ENCODE data around the gene ETF1.

Gene ETF1

DNA sequence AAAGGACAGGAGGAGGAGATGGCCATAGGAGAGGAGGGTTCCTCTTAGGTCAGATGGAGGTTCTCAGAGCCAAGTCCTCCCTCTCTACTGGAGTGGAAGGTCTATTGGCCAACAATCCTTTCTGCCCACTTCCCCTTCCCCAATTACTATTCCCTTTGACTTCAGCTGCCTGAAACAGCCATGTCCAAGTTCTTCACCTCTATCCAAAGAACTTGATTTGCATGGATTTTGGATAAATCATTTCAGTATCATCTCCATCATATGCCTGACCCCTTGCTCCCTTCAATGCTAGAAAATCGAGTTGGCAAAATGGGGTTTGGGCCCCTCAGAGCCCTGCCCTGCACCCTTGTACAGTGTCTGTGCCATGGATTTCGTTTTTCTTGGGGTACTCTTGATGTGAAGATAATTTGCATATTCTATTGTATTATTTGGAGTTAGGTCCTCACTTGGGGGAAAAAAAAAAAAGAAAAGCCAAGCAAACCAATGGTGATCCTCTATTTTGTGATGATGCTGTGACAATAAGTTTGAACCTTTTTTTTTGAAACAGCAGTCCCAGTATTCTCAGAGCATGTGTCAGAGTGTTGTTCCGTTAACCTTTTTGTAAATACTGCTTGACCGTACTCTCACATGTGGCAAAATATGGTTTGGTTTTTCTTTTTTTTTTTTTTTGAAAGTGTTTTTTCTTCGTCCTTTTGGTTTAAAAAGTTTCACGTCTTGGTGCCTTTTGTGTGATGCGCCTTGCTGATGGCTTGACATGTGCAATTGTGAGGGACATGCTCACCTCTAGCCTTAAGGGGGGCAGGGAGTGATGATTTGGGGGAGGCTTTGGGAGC is 74.7 kb downstream of the ETF1 start:
- no peaks in the 10 kb centered on the region for H3K79me2 ChIP-seq (ENCODE audit: insufficient read depth, low read depth)
- no peak overlapping the region for H3K4me3 ChIP-seq (IDR thresholded peaks at IDR 0.05; ENCODE audit: insufficient read depth, low read depth, low read length)
- H3K27ac ChIP-seq = no peak overlapping the region
- H2AFZ ChIP-seq (ENCODE audit: low read depth) = no peak overlapping the region
- H3K36me3 ChIP-seq (ENCODE audit: insufficient read depth) = no peaks in the 10 kb centered on the region
- H3K27me3 ChIP-seq (ENCODE audit: insufficient read depth, low read depth) = 0 out of 2 replicates have a peak, but pooled peaks cover 3% of the 10 kb centered on the region
- TF ChIP-seq, protein P1, sequence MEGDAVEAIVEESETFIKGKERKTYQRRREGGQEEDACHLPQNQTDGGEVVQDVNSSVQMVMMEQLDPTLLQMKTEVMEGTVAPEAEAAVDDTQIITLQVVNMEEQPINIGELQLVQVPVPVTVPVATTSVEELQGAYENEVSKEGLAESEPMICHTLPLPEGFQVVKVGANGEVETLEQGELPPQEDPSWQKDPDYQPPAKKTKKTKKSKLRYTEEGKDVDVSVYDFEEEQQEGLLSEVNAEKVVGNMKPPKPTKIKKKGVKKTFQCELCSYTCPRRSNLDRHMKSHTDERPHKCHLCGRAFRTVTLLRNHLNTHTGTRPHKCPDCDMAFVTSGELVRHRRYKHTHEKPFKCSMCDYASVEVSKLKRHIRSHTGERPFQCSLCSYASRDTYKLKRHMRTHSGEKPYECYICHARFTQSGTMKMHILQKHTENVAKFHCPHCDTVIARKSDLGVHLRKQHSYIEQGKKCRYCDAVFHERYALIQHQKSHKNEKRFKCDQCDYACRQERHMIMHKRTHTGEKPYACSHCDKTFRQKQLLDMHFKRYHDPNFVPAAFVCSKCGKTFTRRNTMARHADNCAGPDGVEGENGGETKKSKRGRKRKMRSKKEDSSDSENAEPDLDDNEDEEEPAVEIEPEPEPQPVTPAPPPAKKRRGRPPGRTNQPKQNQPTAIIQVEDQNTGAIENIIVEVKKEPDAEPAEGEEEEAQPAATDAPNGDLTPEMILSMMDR (conservative IDR thresholded peaks at IDR 0.05; ENCODE audit: low read depth, low read length) = no peak
- H3K9ac ChIP-seq = no peak overlapping the region
- H4K20me1 ChIP-seq (ENCODE audit: insufficient read depth) = no peaks in the 10 kb centered on the region
- H3K4me1 ChIP-seq (ENCODE audit: low read depth, poor library complexity, severe bottlenecking) = peaks cover 4% of the 10 kb centered on the region
- no peak overlapping the region for H3K4me2 ChIP-seq

DNA sequence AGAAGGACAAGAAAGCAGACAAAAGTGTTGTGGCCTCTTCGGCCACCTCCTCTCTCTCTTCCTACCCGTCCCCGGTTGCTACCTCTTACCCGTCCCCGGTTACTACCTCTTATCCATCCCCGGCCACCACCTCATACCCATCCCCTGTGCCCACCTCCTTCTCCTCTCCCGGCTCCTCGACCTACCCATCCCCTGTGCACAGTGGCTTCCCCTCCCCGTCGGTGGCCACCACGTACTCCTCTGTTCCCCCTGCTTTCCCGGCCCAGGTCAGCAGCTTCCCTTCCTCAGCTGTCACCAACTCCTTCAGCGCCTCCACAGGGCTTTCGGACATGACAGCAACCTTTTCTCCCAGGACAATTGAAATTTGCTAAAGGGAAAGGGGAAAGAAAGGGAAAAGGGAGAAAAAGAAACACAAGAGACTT is 75.3 kb downstream of the ETF1 start:
- Histone ChIP-seq H3K27ac (no peak overlapping the region), H3K36me3 (ENCODE audit: insufficient read depth) (no peaks in the 10 kb centered on the region), H2AFZ (ENCODE audit: low read depth) (no peak overlapping the region), H3K4me2 (no peak overlapping the region), H3K9ac (no peak overlapping the region), H3K27me3 (ENCODE audit: insufficient read depth, low read depth) (0 out of 2 replicates have a peak, but pooled peaks cover 3% of the 10 kb centered on the region), H3K79me2 (ENCODE audit: insufficient read depth, low read depth) (no peaks in the 10 kb centered on the region), H3K4me1 (ENCODE audit: low read depth, poor library complexity, severe bottlenecking) (peaks cover 6% of the 10 kb centered on the region), H4K20me1 (ENCODE audit: insufficient read depth) (no peaks in the 10 kb centered on the region), H3K4me3 (IDR thresholded peaks at IDR 0.05; ENCODE audit: insufficient read depth, low read depth, low read length) (no peak overlapping the region)
- TF ChIP-seq, protein P1 (conservative IDR thresholded peaks at IDR 0.05; ENCODE audit: low read depth, low read length) = no peak

DNA sequence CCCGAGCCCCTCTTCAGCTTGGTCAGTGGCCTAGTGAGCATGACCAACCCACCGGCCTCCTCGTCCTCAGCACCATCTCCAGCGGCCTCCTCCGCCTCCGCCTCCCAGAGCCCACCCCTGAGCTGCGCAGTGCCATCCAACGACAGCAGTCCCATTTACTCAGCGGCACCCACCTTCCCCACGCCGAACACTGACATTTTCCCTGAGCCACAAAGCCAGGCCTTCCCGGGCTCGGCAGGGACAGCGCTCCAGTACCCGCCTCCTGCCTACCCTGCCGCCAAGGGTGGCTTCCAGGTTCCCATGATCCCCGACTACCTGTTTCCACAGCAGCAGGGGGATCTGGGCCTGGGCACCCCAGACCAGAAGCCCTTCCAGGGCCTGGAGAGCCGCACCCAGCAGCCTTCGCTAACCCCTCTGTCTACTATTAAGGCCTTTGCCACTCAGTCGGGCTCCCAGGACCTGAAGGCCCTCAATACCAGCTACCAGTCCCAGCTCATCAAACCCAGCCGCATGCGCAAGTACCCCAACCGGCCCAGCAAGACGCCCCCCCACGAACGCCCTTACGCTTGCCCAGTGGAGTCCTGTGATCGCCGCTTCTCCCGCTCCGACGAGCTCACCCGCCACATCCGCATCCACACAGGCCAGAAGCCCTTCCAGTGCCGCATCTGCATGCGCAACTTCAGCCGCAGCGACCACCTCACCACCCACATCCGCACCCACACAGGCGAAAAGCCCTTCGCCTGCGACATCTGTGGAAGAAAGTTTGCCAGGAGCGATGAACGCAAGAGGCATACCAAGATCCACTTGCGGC is 75.9 kb downstream of the ETF1 start:
- TF ChIP-seq, protein P1 (conservative IDR thresholded peaks at IDR 0.05; ENCODE audit: low read depth, low read length) = no peak
- no peaks in the 10 kb centered on the region for H4K20me1 ChIP-seq (ENCODE audit: insufficient read depth)
- H3K79me2 ChIP-seq (ENCODE audit: insufficient read depth, low read depth) = no peaks in the 10 kb centered on the region
- no peak overlapping the region for H3K4me3 ChIP-seq (IDR thresholded peaks at IDR 0.05; ENCODE audit: insufficient read depth, low read depth, low read length)
- no peak overlapping the region for H2AFZ ChIP-seq (ENCODE audit: low read depth)
- H3K27ac ChIP-seq = no peak overlapping the region
- no peaks in the 10 kb centered on the region for H3K36me3 ChIP-seq (ENCODE audit: insufficient read depth)
- H3K27me3 ChIP-seq (ENCODE audit: insufficient read depth, low read depth) = 0 out of 2 replicates have a peak, but pooled peaks cover 3% of the 10 kb centered on the region
- peaks cover 6% of the 10 kb centered on the region for H3K4me1 ChIP-seq (ENCODE audit: low read depth, poor library complexity, severe bottlenecking)
- H3K9ac ChIP-seq = no peak overlapping the region
- H3K4me2 ChIP-seq = no peak overlapping the region

DNA sequence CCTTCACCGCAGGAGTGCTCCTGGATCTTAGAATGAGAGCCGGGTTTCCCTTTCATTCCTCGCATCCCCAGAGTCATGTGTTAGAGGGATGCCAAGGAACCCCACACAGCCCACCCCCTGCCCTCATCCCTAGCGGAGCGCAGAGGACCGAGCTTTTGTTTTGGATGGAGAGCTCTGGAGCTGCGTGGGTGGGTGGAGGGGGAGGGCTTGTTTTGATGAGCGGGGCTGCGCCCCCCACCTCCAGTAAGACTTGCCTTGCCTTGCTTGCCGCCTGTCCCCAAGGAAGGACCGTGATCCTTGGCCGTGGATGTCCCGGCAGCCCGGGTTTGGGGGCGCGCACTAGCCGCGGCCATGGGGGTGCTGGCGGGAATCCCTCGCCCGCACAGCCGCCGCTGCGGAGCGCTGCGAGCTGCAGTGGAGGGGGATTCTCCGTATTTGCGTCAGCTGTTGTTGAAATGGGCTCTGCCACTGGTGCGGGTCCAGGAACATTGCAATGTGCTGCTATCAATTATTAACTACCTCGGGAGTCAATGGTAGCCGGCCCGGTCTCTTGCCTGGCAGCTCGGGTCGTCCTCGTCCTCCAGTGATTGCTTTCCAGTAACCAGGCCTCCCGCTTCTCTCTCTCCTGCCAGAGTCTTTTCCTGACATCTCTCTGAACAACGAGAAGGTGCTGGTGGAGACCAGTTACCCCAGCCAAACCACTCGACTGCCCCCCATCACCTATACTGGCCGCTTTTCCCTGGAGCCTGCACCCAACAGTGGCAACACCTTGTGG is 76.7 kb downstream of the ETF1 start:
- Histone ChIP-seq H3K4me3 (IDR thresholded peaks at IDR 0.05; ENCODE audit: insufficient read depth, low read depth, low read length) (no peak overlapping the region), H3K9ac (no peak overlapping the region), H3K27me3 (ENCODE audit: insufficient read depth, low read depth) (0 out of 2 replicates have a peak, but pooled peaks cover 3% of the 10 kb centered on the region), H2AFZ (ENCODE audit: low read depth) (peak overlapping the region; percentile 98; the same call in 1 of the 2 replicates), H3K27ac (no peak overlapping the region), H3K36me3 (ENCODE audit: insufficient read depth) (no peaks in the 10 kb centered on the region), H3K79me2 (ENCODE audit: insufficient read depth, low read depth) (no peaks in the 10 kb centered on the region), H3K4me1 (ENCODE audit: low read depth, poor library complexity, severe bottlenecking) (peaks cover 6% of the 10 kb centered on the region), H4K20me1 (ENCODE audit: insufficient read depth) (no peaks in the 10 kb centered on the region), H3K4me2 (peak overlapping the region; percentile 80; the same call in 1 of the 2 replicates)
- TF ChIP-seq, protein P1 (conservative IDR thresholded peaks at IDR 0.05; ENCODE audit: low read depth, low read length) = no peak
